Inflammatory macrophage treated with lipopolysaccharide for 4 hours (primary cell): ENCODE data around the gene PC.
A peak's percentile ranks its signal among the peaks of the same experiment; 100 is the strongest.
"Not testable (repeated sequence)": the region's sequence is repeated elsewhere in the genome, so short reads cannot be mapped to it uniquely, and the experiment has no call there.

Experiments
- DNase-seq: peaks from one replicate; pipeline ENCODE4 v3.0.0-alpha.2; 2020

PC gene

GRCh38 chr11:66840317-66841091 is 117.7 kb downstream of the PC start:
- no peak for DNase-seq

- peak; percentile 17 for DNase-seq
Observed at GRCh38 chr11:66835768-66836405, 122.3 kb downstream of the PC start.

DNA sequence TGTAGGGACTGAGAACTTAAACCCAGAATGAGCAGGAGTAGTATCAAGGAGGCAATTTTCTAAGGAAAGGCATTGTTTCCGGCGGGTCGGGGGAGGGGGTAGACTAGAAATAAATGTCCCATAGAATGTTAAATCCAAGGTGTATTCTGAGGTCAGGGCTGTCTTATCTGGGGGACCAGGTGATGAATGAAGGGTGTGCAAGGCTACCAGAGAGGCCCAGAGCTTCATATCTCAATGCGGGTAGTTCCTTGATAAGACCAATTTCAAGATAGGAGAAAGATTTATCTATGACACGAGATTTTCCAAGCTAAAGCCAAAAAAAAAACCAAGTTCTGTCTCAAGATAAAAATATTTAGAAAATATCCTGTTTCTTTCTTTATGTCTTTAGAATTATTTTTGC is 123.2 kb downstream of the PC start:
- no peak for DNase-seq

- no peak for DNase-seq
Observed at GRCh38 chr11:66834539-66834845, 123.7 kb downstream of the PC start.

DNA sequence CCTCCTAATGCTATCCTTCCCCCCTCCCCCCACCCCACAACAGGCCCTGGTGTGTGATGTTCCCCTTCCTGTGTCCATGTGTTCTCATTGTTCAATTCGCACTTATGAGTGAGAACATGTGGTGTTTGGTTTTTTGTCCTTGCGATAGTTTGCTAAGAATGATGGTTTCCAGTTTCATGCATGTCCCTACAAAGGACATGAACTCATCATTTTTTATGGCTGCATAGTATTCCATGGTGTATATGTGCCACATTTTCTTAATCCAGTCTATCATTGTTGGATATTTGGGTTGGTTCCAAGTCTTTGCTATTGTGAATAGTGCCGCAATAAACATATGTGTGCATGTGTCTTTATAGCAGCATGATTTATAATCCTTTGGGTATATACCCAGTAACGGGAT is 133.6 kb downstream of the PC start:
- not testable (repeated sequence) for DNase-seq

DNA sequence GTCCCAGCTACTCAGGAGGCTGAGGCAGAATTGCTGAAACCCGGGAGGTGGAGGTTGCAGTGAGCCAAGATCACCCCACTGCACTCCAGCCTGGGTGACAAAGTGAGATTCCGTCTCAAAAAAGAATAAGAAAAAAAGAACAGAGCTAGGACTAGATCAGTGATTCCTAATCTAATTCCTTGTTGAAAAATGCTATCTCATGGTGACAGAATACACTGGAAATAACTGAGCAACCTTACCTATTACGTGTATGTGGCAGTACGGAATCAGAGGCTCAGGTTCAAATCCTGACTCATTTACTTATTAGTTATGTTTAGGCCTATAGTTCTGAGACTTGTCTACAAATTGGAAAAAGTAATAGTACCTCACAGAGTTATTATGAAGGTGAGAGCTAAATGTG is 134.5 kb downstream of the PC start:
- DNase-seq, result no peak

DNA sequence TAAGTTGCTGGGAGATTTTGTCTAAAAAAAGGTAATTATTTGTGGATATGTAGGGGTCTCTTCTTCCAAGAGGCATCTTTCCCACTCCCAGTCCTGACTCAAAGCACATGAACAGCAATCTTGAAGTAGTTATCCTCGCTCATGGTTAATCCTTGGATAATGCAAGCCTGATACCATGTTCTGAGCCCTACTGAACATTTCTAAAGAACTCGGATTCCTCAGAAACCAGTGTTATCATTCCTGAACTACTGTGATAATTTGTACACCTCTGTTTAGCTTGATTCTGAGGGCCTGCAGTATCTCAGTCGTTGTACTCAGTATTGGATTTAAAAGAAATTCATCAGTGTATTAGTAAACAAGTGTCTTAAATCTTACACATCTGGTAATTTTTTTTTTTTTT is 137.3 kb downstream of the PC start:
- DNase-seq, result no peak

- DNase-seq, result no peak
Observed at GRCh38 chr11:66820381-66820780, 137.8 kb downstream of the PC start.

GRCh38 chr11:66818231-66818955 is 139.8 kb downstream of the PC start:
- no peak for DNase-seq

DNA sequence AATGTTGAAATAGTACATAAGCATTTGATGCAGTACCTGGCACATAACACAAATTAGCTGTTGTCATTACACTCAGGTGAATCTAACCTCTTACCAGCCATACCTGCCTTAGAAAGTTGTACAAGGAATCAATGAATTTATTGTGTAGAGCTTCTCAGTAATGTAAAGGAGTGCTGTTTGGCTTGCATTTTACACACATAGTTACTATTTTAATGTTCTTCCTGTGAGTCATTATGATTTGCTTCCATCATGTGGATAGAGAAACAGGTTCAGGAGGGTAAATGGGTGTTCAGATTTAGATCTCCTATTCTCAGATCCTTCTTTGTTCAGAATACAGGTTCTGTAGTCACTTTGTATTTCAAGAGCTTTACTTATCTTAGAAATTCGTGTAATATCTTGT is 142.5 kb downstream of the PC start:
- no peak for DNase-seq

- no peak for DNase-seq
Observed at GRCh38 chr11:66814678-66815077, 143.5 kb downstream of the PC start.

DNA sequence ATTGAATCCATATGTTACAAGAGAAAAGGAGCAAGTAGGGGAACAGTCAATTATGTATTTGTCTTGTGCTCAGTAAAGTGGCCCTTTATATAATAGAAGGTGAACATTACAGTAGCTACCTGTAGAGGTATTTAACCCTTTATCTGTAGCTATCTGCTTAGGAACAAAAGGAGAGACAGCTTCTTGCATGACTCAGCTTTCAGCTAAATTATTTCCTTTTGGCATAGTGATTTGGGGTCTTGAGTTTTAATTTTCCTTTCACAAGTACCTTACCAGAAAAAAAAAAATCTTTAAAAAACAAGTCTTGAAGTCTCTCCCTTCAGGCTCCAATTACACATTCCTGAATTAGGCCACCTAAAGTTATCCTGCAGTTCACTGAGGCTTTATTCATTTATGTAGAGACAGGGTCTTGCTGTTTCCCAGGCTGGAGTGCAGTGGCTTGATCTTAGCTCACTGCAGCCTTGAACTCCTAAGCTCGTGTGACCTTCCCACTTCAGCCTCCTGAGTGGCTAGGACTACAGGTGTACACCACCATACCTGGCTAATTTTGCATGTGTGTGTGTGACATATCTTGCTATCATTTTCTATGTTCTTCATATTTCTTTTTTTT is 147.5 kb downstream of the PC start:
- no peak for DNase-seq

GRCh38 chr11:66809592-66809991 is 148.6 kb downstream of the PC start:
- no peak for DNase-seq

- DNase-seq, result no peak
Observed at GRCh38 chr11:66800720-66801428, 157.3 kb downstream of the PC start.

DNA sequence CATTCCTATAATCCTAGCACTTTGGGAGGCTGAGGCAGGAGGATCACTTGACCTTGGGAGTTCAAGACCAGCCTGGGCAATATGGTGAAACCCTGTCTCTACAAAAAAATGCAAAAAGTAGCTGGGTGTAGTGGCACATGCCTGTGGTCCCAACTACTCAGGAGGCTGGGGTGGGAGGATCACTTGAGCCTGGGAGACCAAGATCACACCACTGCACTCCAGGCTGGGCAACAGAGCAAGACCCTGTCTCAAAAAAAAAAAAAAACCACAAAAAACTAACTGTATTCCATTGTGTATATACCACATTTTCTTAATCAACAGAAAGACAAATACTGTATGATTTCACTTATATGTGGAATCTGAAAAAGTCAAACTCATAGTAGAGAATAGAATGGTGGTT is 158.4 kb downstream of the PC start:
- not testable (repeated sequence) for DNase-seq
